SK-N-MC (cell line): ENCODE measurements around the gene MYO16.

Experiments
- EZH2 ChIP-seq: fragments of 200-600 bp; sonication (generic); IDR thresholded peaks from one replicate; pipeline ENCODE4 v1.6.1; 2017; ENCODE audit warnings: antibody characterized with exemption
- POLR2AphosphoS5 ChIP-seq: IDR thresholded peaks from 2 replicates; pipeline ENCODE4 v1.6.1; 2012; ENCODE audit warnings: mild to moderate bottlenecking, low read depth, low read length, borderline replicate concordance

GRCh38 chr13:108797354-108797753 lies 167.9 kb downstream of the MYO16 start:
- TF ChIP-seq EZH2 (no peak), POLR2AphosphoS5 (no peak)
